Sigmoid colon (tissue), 7 donors: ENCODE results near the gene MASP1. TPM values are rescaled to one million over a fixed set of nuclear protein-coding genes. Genes with fewer than 3 reads are reported as not detected.
A peak's percentile ranks its signal among the peaks of the same experiment; 100 is the strongest.

Experiments
- DNase-seq: peaks from one replicate; pipeline ENCODE4 v3.0.0-alpha.2; 2019
- H3K27ac ChIP-seq, 4 donors: fragments of 200-600 bp; sonication (generic); one replicate each; pipeline ENCODE4 v1.5.1; 2016 to 2019; ENCODE audit warnings: mild to moderate bottlenecking in 1 of 4
- H3K27me3 ChIP-seq, 3 donors: fragments of 200-600 bp; sonication (generic); one replicate each; pipeline ENCODE4 v1.5.1; 2019; ENCODE audit warnings: mild to moderate bottlenecking in 1 of 3
- H3K36me3 ChIP-seq, 4 donors: fragments of 200-600 bp; sonication (generic); one replicate each; pipeline ENCODE4 v1.5.1; 2016 to 2019
- H3K4me1 ChIP-seq, 4 donors: fragments of 200-600 bp; sonication (generic); one replicate each; pipeline ENCODE4 v1.5.1; 2017 to 2019
- H3K4me3 ChIP-seq, 4 donors: fragments of 200-600 bp; sonication (generic); one replicate each; pipeline ENCODE4 v1.5.1; 2017 to 2019; ENCODE audit warnings: mild to moderate bottlenecking in 2 of 4, moderate library complexity in 1 of 4
- H3K9me3 ChIP-seq, 4 donors: fragments of 200-600 bp in 3 of 4; sonication (generic) in 3 of 4; one replicate each; pipeline versions ENCODE4 v1.5.1 to v1.6.1; 2013 to 2019
- EP300 ChIP-seq, 4 donors: sonication (generic); formaldehyde crosslinking; IDR thresholded peaks; one replicate each; pipeline ENCODE4 v1.6.1; 2017; ENCODE audit warnings: antibody characterized with exemption in 4 of 4
- POLR2A ChIP-seq, 2 donors: fragments of 450-650 bp; IDR thresholded peaks; one replicate each; pipeline ENCODE4 v1.6.1; 2016; ENCODE audit warnings: antibody characterized with exemption in 2 of 2, mild to moderate bottlenecking in 2 of 2, moderate library complexity in 2 of 2
- POLR2AphosphoS5 ChIP-seq, 4 donors: sonication (generic); formaldehyde crosslinking; IDR thresholded peaks; one replicate each; pipeline ENCODE4 v1.6.1; 2017; ENCODE audit warnings: antibody characterized with exemption in 4 of 4
- WGBS, 2 donors: extraction: QIAGEN DNeasy Blood & Tissue Kit; methylation state at CpG; one replicate each; pipeline ENCODE4 v1.1.7; 2013; 5-methylcytosine and 5-hydroxymethylcytosine counted together
- intact Hi-C: fragments of 100-400 bp; cut with DNase I; formaldehyde crosslinking; loops from one replicate; pipeline ENCODE4 v1.15.1; 2023
- polyA plus RNA-seq, 3 donors: library from polyadenylated mRNA; stranded (reverse); fragments of 200-250 nt; gene quantifications; one replicate each; pipeline ENCODE4 v1.2.3, GENCODE V29; 2013
- total RNA-seq, 4 donors: library from RNA; depleted of rRNA; stranded (reverse); fragments of >200 nt; gene quantifications; one replicate each; pipeline ENCODE4 v1.1.0, GENCODE V29; 2016
- TF ChIP-seq, protein P1 (sequence below), 4 experiments: fragments of 450-650 bp in 3 of 4; fragments of 200-600 bp in 1 of 4; IDR thresholded peaks; one replicate each; pipeline ENCODE4 v1.5.1; 2016 to 2019; ENCODE audit warnings: antibody characterized with exemption in 4 of 4, mild to moderate bottlenecking in 3 of 4, moderate library complexity in 2 of 4
- donor health status: healthy with polysubstance abuse.
- donor health status: Bipolar disorder and iron deficiency.
- donor health status: healthy.

MASP1 gene
- total and polyA plus RNA-seq, 7 donors: 0.69 to 236 (median 93.5) TPM

DNA sequence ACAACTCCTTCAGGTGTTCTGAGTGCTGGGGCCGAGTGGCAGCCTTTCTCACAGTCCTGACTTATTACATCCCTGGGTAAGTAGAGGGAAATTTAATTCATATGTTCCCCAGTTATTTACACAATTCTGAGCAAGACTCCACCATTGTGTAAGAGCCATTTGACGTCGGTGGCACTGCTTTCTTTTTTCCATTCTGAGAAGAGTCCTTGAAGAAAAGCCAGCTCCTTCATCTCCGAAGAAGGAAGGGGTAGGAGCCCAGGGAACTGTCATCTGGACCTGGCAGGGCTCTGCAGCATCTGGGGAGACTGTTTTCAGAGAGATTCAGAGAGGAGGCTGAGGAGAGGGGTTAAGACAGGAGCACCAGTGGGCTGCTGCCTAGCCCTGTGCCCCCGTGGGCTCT lies 22.6 kb upstream of the MASP1 start:
- H3K4me1 ChIP-seq: peaks cover 0 to 35% (median 23%) of the 10 kb centered on the region in 4 donors
- H3K9me3 ChIP-seq: no peaks in the 10 kb centered on the region
- H3K36me3 ChIP-seq: no peaks in the 10 kb centered on the region
- H3K27me3 ChIP-seq: no peaks in the 10 kb centered on the region
- no peak overlapping the region for H3K4me3 ChIP-seq
- DNase-seq: no peak
- intact Hi-C loops: no loop called here
- no peak for TF ChIP-seq POLR2AphosphoS5 (IDR thresholded peaks at IDR 0.05)
- TF ChIP-seq, protein P1, sequence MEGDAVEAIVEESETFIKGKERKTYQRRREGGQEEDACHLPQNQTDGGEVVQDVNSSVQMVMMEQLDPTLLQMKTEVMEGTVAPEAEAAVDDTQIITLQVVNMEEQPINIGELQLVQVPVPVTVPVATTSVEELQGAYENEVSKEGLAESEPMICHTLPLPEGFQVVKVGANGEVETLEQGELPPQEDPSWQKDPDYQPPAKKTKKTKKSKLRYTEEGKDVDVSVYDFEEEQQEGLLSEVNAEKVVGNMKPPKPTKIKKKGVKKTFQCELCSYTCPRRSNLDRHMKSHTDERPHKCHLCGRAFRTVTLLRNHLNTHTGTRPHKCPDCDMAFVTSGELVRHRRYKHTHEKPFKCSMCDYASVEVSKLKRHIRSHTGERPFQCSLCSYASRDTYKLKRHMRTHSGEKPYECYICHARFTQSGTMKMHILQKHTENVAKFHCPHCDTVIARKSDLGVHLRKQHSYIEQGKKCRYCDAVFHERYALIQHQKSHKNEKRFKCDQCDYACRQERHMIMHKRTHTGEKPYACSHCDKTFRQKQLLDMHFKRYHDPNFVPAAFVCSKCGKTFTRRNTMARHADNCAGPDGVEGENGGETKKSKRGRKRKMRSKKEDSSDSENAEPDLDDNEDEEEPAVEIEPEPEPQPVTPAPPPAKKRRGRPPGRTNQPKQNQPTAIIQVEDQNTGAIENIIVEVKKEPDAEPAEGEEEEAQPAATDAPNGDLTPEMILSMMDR (IDR thresholded peaks at IDR 0.05): no peak
- 57 to 76% methylated on average over 5 of the region's 5 CpGs for WGBS, 2 donors
- no peak overlapping the region for H3K27ac ChIP-seq

DNA sequence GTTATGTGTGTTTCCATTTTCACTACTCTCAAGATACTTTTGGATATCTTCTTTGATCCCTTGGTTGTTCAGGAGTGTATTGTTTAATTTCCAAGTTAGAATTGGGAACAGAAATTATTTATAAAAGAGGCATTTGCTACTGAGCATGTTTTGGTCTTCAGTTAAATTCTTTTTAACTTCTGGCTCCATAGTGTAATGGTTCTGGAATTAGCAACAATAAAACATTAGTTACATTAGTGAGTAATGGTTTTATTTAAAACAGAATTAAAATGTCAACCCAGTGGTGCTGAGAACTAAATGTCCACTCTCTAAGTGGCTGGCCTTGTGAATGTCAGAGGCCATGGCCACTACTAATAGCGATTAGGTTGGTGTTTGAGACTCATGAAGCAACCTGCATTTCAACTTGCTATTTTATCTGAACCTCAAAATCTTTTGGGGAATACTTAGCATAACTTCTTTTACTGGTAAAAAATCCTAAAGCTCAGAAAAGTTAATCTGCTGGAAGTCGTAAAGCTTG lies 19.5 kb upstream of the MASP1 start:
- H3K27me3 ChIP-seq: no peaks in the 10 kb centered on the region
- H3K27ac ChIP-seq: peak overlapping the region in 3 of 4 donors; percentile 26 to 73 (median 63)
- intact Hi-C loops: no loop called here
- H3K36me3 ChIP-seq: no peaks in the 10 kb centered on the region
- WGBS, 2 donors: 81 to 82% methylated on average over 2 of the region's 2 CpGs
- H3K9me3 ChIP-seq: no peaks in the 10 kb centered on the region
- no peak overlapping the region for H3K4me3 ChIP-seq
- peaks cover 0 to 28% (median 21%) of the 10 kb centered on the region in 4 donors for H3K4me1 ChIP-seq
- TF ChIP-seq, protein P1 (IDR thresholded peaks at IDR 0.05): no peak
- TF ChIP-seq EP300 (IDR thresholded peaks at IDR 0.05) (no peak), POLR2A (IDR thresholded peaks at IDR 0.05) (no peak), POLR2AphosphoS5 (IDR thresholded peaks at IDR 0.05) (peak in 1 of 4 donors; percentile 43)
- no peak for DNase-seq

DNA sequence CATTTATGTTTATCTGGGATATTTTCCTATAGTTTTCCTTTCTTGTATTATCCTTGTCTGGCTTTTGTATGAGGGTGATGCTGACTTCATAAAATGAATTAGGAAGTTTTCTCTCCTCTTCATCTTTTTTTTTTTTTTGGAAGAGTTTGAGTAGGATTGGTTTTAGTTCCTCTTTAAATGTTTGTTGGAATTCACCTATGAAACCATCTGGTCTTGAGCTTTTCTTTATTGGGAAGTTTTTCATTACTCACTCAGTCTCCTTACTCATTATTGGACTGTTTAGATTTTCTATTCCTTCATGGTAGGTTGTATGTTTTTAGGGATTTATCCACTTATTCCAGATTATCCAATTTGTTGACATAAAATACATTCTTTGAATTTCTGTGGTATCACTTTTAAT lies 18.7 kb upstream of the MASP1 start:
- Histone ChIP-seq H3K36me3 (no peaks in the 10 kb centered on the region), H3K9me3 (no peaks in the 10 kb centered on the region), H3K27me3 (no peaks in the 10 kb centered on the region), H3K4me3 (no peak overlapping the region), H3K4me1 (peaks cover 0 to 28% (median 21%) of the 10 kb centered on the region in 4 donors), H3K27ac (peak overlapping the region in 1 of 4 donors; percentile 73)
- DNase-seq: no peak
- intact Hi-C loops: no loop called here
- TF ChIP-seq POLR2AphosphoS5 (IDR thresholded peaks at IDR 0.05): no peak
- no peak for TF ChIP-seq POLR2A (IDR thresholded peaks at IDR 0.05)
- TF ChIP-seq, protein P1 (IDR thresholded peaks at IDR 0.05): no peak
- no peak for TF ChIP-seq EP300 (IDR thresholded peaks at IDR 0.05)

DNA sequence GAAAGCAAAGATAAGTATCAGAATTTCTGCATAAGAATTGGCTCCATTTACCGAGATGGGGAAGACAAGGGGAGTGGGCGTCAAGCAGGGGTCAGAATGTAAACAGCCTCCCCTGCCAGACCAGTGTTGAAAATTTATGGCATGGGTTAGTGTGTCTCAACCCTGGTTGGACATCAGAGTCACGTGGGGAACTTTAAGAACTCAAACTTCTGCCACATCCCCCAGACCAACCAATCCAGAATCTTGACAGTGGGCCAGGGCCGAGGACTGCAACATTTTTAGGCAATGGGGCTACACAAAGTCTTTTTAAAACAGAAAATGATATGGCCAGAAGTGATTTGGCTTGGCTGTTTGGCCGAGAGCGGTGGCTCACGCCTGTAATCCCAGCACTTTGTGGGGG lies 14.3 kb upstream of the MASP1 start:
- H3K4me1 ChIP-seq: peaks cover 0 to 5% (median 1%) of the 10 kb centered on the region in 4 donors
- WGBS, 2 donors: 61 to 70% methylated on average over 7 of the region's 7 CpGs
- TF ChIP-seq, protein P1 (IDR thresholded peaks at IDR 0.05): no peak
- TF ChIP-seq POLR2A (IDR thresholded peaks at IDR 0.05) (no peak), POLR2AphosphoS5 (IDR thresholded peaks at IDR 0.05) (no peak), EP300 (IDR thresholded peaks at IDR 0.05) (no peak)
- H3K27me3 ChIP-seq: no peaks in the 10 kb centered on the region
- no peaks in the 10 kb centered on the region for H3K36me3 ChIP-seq
- no peak overlapping the region for H3K4me3 ChIP-seq
- no peak overlapping the region for H3K27ac ChIP-seq
- no peaks in the 10 kb centered on the region for H3K9me3 ChIP-seq
- DNase-seq: no peak
- intact Hi-C loops: no loop called here

DNA sequence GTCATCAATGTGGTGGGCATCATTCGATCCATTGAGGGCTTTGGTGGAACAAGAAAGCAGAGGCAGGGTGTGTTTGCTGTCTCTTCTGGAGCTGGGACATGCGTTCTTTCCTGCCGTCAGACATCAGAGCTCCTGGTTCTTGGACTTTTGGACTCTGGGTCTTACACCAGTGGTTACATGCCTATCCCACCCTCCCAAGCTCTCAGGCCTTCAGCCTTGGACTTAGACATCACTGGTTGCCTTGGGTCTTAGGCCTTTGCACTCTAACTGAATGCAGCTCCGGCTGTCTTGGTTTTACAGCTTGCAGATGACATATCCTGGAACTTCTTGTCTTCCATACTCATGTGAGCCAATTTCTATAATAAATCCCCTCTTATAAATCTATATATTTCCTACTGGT lies 8.1 kb upstream of the MASP1 start:
- H3K9me3 ChIP-seq: peaks cover 0 to 4% (median 0%) of the 10 kb centered on the region in 4 donors
- 77 to 84% methylated on average over 4 of the region's 4 CpGs for WGBS, 2 donors
- H3K4me1 ChIP-seq: peaks cover 0 to 7% (median 4%) of the 10 kb centered on the region in 4 donors
- H3K27me3 ChIP-seq: no peaks in the 10 kb centered on the region
- no peak overlapping the region for H3K27ac ChIP-seq
- no peak for TF ChIP-seq POLR2AphosphoS5 (IDR thresholded peaks at IDR 0.05)
- TF ChIP-seq POLR2A (IDR thresholded peaks at IDR 0.05): no peak
- TF ChIP-seq, protein P1 (IDR thresholded peaks at IDR 0.05): no peak
- TF ChIP-seq EP300 (IDR thresholded peaks at IDR 0.05): no peak
- no peak overlapping the region for H3K4me3 ChIP-seq
- intact Hi-C loops: no loop called here
- no peak for DNase-seq
- H3K36me3 ChIP-seq: no peaks in the 10 kb centered on the region
